MM.1S (cell line): ENCODE data around the gene CSF3R.

Experiments used
- EZH2 ChIP-seq: fragments of 300-600 bp; sonication (generic); optimal IDR thresholded peaks from 2 replicates; pipeline ENCODE3; 2017; ENCODE audit warnings: low read depth, mild to moderate bottlenecking, antibody characterized with exemption, low read length, mixed read lengths
- TF ChIP-seq, protein P1 (sequence below): fragments of 300-600 bp; sonication (generic); IDR thresholded peaks from 2 replicates; pipeline ENCODE4 v1.5.1; 2016; ENCODE audit warnings: antibody characterized with exemption, low read length, mixed read lengths

- TF ChIP-seq, protein P1, sequence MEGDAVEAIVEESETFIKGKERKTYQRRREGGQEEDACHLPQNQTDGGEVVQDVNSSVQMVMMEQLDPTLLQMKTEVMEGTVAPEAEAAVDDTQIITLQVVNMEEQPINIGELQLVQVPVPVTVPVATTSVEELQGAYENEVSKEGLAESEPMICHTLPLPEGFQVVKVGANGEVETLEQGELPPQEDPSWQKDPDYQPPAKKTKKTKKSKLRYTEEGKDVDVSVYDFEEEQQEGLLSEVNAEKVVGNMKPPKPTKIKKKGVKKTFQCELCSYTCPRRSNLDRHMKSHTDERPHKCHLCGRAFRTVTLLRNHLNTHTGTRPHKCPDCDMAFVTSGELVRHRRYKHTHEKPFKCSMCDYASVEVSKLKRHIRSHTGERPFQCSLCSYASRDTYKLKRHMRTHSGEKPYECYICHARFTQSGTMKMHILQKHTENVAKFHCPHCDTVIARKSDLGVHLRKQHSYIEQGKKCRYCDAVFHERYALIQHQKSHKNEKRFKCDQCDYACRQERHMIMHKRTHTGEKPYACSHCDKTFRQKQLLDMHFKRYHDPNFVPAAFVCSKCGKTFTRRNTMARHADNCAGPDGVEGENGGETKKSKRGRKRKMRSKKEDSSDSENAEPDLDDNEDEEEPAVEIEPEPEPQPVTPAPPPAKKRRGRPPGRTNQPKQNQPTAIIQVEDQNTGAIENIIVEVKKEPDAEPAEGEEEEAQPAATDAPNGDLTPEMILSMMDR: no peak
- TF ChIP-seq EZH2: no peak
These were observed 48.1 kb upstream of the CSF3R start for GRCh38 chr1:36530791-36531190.
